GM23338 (cell line): ENCODE results near the gene HHIPL1.

Experiments used
- CREB1 ChIP-seq: fragments of 250-450 bp; sonication (Bioruptor Pico); IDR thresholded peaks from 2 replicates; pipeline ENCODE4 v1.5.0; 2020; ENCODE audit warnings: low read depth, mild to moderate bottlenecking, moderate library complexity
- EZH2 ChIP-seq: fragments of 200-600 bp; sonication (generic); IDR thresholded peaks from one replicate; pipeline ENCODE4 v1.8.0; 2017; ENCODE audit warnings: antibody characterized with exemption, mild to moderate bottlenecking, low read depth; ENCODE audit not compliant: unreplicated experiment
- EZH2phosphoT487 ChIP-seq: fragments of 200-600 bp; sonication (generic); IDR thresholded peaks from one replicate; pipeline ENCODE4 v1.8.1; 2018; ENCODE audit warnings: antibody characterized with exemption; ENCODE audit not compliant: unreplicated experiment
- JUNB ChIP-seq: IDR thresholded peaks from one replicate; pipeline ENCODE4 v1.6.1; 2016; ENCODE audit warnings: antibody characterized with exemption; ENCODE audit not compliant: unreplicated experiment
- NANOG ChIP-seq: IDR thresholded peaks from 2 replicates; pipeline ENCODE4 v1.6.1; 2016; ENCODE audit warnings: antibody characterized with exemption, borderline replicate concordance
- POLR2AphosphoS5 ChIP-seq: IDR thresholded peaks from 2 replicates; pipeline ENCODE4 v1.6.1; 2016; ENCODE audit warnings: antibody characterized with exemption, low read depth
- STAT1 ChIP-seq: IDR thresholded peaks from one replicate; pipeline ENCODE4 v1.6.1; 2016; ENCODE audit warnings: antibody characterized with exemption; ENCODE audit not compliant: unreplicated experiment
- ZNF114 ChIP-seq: fragments of 250-450 bp; sonication (Bioruptor Pico); IDR thresholded peaks from 2 replicates; pipeline ENCODE4 v1.5.0; 2020; ENCODE audit warnings: mild to moderate bottlenecking, moderate library complexity
- ZNF331 ChIP-seq: fragments of 250-450 bp; sonication (Bioruptor Pico); IDR thresholded peaks from 2 replicates; pipeline ENCODE4 v1.5.0; 2020; ENCODE audit warnings: low read depth, mild to moderate bottlenecking, moderate library complexity
- TF ChIP-seq, protein P1 (sequence below), 2 experiments: fragments of 200-600 bp in 1 of 2; sonication (generic) in 1 of 2; conservative IDR thresholded peaks; 2 replicates each; pipeline versions ENCODE4 v1.5.1 to v1.6.1; 2016 to 2017; ENCODE audit warnings: antibody characterized with exemption in 2 of 2, low read depth in 2 of 2, mild to moderate bottlenecking in 2 of 2, moderate library complexity in 1 of 2
- TF ChIP-seq, protein P2 (sequence below): IDR thresholded peaks from 2 replicates; pipeline ENCODE4 v1.6.1; 2016; ENCODE audit warnings: antibody characterized with exemption
- TF ChIP-seq, protein P3 (sequence below): IDR thresholded peaks from one replicate; pipeline ENCODE4 v1.6.1; 2018; ENCODE audit warnings: antibody characterized with exemption; ENCODE audit not compliant: unreplicated experiment

DNA sequence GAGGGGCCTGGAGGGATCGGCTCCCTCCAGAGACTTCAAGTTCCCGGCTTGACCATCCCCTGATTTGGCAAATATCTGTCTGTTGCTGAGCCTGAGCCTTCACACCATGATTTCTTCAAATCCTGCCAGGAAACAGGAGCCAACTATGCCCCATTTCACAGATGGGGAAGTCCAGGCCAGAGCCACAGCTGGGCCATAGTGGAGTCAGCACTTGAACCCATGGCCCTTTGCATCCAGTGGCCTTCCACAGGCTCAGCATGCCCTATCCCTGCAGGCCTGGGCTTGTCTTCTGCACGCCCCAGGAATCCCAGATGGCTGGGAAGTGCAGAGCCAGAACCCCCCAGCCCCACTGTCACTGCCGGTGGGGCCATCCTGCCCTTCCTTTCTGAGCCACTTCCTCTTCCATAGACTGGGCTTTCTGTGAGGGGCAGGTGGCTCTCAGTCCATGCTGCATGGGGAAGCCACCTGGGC, 84.1 kb downstream of the HHIPL1 start:
- TF ChIP-seq, protein P1, sequence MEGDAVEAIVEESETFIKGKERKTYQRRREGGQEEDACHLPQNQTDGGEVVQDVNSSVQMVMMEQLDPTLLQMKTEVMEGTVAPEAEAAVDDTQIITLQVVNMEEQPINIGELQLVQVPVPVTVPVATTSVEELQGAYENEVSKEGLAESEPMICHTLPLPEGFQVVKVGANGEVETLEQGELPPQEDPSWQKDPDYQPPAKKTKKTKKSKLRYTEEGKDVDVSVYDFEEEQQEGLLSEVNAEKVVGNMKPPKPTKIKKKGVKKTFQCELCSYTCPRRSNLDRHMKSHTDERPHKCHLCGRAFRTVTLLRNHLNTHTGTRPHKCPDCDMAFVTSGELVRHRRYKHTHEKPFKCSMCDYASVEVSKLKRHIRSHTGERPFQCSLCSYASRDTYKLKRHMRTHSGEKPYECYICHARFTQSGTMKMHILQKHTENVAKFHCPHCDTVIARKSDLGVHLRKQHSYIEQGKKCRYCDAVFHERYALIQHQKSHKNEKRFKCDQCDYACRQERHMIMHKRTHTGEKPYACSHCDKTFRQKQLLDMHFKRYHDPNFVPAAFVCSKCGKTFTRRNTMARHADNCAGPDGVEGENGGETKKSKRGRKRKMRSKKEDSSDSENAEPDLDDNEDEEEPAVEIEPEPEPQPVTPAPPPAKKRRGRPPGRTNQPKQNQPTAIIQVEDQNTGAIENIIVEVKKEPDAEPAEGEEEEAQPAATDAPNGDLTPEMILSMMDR (conservative IDR thresholded peaks at IDR 0.05; ENCODE audit: low read depth in 2 of 2): no peak
- TF ChIP-seq POLR2AphosphoS5 (no peak), EZH2phosphoT487 (no peak), EZH2 (no peak), CREB1 (CRISPR knock-in tag) (no peak), STAT1 (no peak), ZNF331 (CRISPR knock-in tag) (no peak), NANOG (no peak), ZNF114 (CRISPR knock-in tag) (no peak), JUNB (no peak)
- TF ChIP-seq, protein P2, sequence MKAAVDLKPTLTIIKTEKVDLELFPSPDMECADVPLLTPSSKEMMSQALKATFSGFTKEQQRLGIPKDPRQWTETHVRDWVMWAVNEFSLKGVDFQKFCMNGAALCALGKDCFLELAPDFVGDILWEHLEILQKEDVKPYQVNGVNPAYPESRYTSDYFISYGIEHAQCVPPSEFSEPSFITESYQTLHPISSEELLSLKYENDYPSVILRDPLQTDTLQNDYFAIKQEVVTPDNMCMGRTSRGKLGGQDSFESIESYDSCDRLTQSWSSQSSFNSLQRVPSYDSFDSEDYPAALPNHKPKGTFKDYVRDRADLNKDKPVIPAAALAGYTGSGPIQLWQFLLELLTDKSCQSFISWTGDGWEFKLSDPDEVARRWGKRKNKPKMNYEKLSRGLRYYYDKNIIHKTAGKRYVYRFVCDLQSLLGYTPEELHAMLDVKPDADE: no peak
- TF ChIP-seq, protein P3, sequence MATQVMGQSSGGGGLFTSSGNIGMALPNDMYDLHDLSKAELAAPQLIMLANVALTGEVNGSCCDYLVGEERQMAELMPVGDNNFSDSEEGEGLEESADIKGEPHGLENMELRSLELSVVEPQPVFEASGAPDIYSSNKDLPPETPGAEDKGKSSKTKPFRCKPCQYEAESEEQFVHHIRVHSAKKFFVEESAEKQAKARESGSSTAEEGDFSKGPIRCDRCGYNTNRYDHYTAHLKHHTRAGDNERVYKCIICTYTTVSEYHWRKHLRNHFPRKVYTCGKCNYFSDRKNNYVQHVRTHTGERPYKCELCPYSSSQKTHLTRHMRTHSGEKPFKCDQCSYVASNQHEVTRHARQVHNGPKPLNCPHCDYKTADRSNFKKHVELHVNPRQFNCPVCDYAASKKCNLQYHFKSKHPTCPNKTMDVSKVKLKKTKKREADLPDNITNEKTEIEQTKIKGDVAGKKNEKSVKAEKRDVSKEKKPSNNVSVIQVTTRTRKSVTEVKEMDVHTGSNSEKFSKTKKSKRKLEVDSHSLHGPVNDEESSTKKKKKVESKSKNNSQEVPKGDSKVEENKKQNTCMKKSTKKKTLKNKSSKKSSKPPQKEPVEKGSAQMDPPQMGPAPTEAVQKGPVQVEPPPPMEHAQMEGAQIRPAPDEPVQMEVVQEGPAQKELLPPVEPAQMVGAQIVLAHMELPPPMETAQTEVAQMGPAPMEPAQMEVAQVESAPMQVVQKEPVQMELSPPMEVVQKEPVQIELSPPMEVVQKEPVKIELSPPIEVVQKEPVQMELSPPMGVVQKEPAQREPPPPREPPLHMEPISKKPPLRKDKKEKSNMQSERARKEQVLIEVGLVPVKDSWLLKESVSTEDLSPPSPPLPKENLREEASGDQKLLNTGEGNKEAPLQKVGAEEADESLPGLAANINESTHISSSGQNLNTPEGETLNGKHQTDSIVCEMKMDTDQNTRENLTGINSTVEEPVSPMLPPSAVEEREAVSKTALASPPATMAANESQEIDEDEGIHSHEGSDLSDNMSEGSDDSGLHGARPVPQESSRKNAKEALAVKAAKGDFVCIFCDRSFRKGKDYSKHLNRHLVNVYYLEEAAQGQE: no peak
